ENCODE measurements around the gene LASP1.
A peak's percentile ranks its signal among the peaks of the same experiment; 100 is the strongest.

DNA sequence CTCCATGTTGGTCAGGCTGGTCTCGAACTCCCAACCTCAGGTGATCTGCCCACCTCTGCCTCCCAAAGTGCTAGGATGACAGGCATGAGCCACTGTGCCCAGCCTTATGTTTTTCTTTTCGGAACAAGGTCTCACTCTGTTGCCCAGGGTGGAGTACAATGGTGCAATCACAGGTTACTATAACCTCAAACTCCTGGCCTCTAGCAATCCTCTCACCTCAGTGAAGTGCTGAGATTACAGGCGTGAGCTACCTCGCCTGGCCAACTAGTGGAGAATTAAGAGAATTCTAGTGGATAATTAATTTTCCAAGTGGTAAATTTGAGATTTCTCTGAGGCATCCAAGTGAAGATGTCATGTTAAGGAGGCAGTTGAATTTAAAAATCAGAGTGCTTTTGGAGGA lies 100.3 kb downstream of the LASP1 start:
- TF ChIP-seq, protein P1, sequence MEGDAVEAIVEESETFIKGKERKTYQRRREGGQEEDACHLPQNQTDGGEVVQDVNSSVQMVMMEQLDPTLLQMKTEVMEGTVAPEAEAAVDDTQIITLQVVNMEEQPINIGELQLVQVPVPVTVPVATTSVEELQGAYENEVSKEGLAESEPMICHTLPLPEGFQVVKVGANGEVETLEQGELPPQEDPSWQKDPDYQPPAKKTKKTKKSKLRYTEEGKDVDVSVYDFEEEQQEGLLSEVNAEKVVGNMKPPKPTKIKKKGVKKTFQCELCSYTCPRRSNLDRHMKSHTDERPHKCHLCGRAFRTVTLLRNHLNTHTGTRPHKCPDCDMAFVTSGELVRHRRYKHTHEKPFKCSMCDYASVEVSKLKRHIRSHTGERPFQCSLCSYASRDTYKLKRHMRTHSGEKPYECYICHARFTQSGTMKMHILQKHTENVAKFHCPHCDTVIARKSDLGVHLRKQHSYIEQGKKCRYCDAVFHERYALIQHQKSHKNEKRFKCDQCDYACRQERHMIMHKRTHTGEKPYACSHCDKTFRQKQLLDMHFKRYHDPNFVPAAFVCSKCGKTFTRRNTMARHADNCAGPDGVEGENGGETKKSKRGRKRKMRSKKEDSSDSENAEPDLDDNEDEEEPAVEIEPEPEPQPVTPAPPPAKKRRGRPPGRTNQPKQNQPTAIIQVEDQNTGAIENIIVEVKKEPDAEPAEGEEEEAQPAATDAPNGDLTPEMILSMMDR (IDR thresholded peaks at IDR 0.05), result 0 out of 2 replicates have a peak, but pooled peaks have one; percentile 7
- no peak for TF ChIP-seq ZFX (IDR thresholded peaks at IDR 0.05; ENCODE audit: borderline replicate concordance)
